ENCODE data around the gene RGS16. TPM values are rescaled to one million over a fixed set of nuclear protein-coding genes. Genes with fewer than 3 reads are reported as not detected.

The RGS16 gene
- total RNA-seq, 1 donor from 2014 or later = 0.98 TPM

- Mint-ChIP-seq H3K36me3 (ENCODE audit: insufficient read depth) (peaks cover 8% of the 10 kb centered on the region), H3K27me3 (no peaks in the 10 kb centered on the region), H3K27ac (no peak overlapping the region), H3K4me3 (ENCODE audit: low read depth) (no peak overlapping the region), H3K9me3 (ENCODE audit: low read depth) (no peaks in the 10 kb centered on the region), H3K4me1 (ENCODE audit: low read depth) (no peaks in the 10 kb centered on the region)
- TF ChIP-seq CTCF (IDR thresholded peaks at IDR 0.05; ENCODE audit: unreplicated experiment) = no peak
- DNase-seq (ENCODE audit: low spot score, unreplicated experiment) = no peak
Observed at GRCh38 chr1:182575540-182576149, 28.5 kb downstream of the RGS16 start.

DNA sequence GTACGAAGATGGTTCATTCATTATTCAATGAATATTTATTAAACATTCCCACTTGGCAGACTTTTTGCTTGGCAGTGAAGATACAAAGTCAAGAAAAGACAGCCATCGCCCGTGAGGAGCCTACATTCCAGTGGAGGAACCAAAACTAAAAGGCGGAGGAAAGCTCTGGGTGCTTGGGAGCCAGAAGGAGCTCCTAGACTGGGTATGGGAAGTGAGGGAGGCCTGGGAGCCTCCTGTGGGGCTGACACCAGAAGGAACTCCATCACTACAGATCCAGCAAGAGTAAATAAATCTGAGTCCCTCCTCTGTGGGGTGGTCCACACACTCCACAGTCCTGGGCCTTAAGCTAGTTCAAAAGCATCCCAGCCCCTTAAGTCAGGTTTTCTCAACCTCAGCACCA, 30.0 kb downstream of the RGS16 start:
- no peak for TF ChIP-seq CTCF (IDR thresholded peaks at IDR 0.05; ENCODE audit: unreplicated experiment)
- no peaks in the 10 kb centered on the region for H3K27me3 Mint-ChIP-seq
- H3K36me3 Mint-ChIP-seq (ENCODE audit: insufficient read depth) = peaks cover 7% of the 10 kb centered on the region
- no peaks in the 10 kb centered on the region for H3K9me3 Mint-ChIP-seq (ENCODE audit: low read depth)
- H3K4me1 Mint-ChIP-seq (ENCODE audit: low read depth) = no peaks in the 10 kb centered on the region
- no peak for DNase-seq (ENCODE audit: low spot score, unreplicated experiment)
- H3K4me3 Mint-ChIP-seq (ENCODE audit: low read depth) = no peak overlapping the region
- no peak overlapping the region for H3K27ac Mint-ChIP-seq

GRCh38 chr1:182570611-182570970, 33.6 kb downstream of the RGS16 start:
- Mint-ChIP-seq H3K36me3 (ENCODE audit: insufficient read depth) (no peaks in the 10 kb centered on the region), H3K4me3 (ENCODE audit: low read depth) (no peak overlapping the region), H3K27ac (no peak overlapping the region), H3K4me1 (ENCODE audit: low read depth) (no peaks in the 10 kb centered on the region), H3K27me3 (no peaks in the 10 kb centered on the region), H3K9me3 (ENCODE audit: low read depth) (no peaks in the 10 kb centered on the region)
- TF ChIP-seq CTCF (IDR thresholded peaks at IDR 0.05; ENCODE audit: unreplicated experiment) = no peak
- DNase-seq (ENCODE audit: low spot score, unreplicated experiment) = no peak

DNA sequence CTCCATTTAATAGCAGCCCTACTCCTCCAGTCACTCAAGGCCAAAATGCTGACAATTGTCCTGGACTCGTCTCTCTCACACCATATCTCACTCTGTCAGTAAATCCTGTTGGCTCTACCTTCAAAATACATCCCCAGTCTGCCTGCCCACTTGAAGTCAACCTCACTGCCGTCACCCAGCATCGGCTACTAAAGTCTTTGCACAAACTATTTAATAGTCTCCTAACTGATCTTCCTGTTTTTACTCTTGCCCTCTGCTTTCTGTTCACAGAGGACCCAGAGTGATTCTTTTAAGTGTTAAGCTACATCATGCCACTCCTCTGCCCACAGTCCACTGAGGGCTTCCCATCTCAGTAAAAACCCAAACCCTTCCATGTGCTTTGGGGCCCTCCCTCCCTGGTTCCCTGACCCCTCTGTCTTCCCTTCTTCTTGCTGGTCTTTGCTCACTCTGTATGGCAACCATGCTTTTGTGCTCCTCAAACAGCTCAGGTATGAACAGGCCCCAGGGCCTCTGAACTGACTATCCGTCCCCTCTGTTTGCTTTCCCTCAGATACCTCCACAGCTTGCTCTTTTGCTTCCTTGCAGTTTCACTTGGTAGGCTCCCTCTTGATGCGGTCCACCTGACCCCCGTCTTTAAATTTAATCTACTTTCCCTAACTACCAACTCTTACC, 34.1 kb downstream of the RGS16 start:
- no peaks in the 10 kb centered on the region for H3K27me3 Mint-ChIP-seq
- no peak for DNase-seq (ENCODE audit: low spot score, unreplicated experiment)
- no peaks in the 10 kb centered on the region for H3K4me1 Mint-ChIP-seq (ENCODE audit: low read depth)
- TF ChIP-seq CTCF (IDR thresholded peaks at IDR 0.05; ENCODE audit: unreplicated experiment) = no peak
- H3K27ac Mint-ChIP-seq = no peak overlapping the region
- peaks cover 3% of the 10 kb centered on the region for H3K9me3 Mint-ChIP-seq (ENCODE audit: low read depth)
- no peaks in the 10 kb centered on the region for H3K36me3 Mint-ChIP-seq (ENCODE audit: insufficient read depth)
- no peak overlapping the region for H3K4me3 Mint-ChIP-seq (ENCODE audit: low read depth)

- DNase-seq (ENCODE audit: low spot score, unreplicated experiment) = no peak
- Mint-ChIP-seq H3K4me1 (ENCODE audit: low read depth) (no peaks in the 10 kb centered on the region), H3K36me3 (ENCODE audit: insufficient read depth) (no peaks in the 10 kb centered on the region), H3K27ac (no peak overlapping the region), H3K27me3 (no peaks in the 10 kb centered on the region), H3K9me3 (ENCODE audit: low read depth) (peaks cover 3% of the 10 kb centered on the region), H3K4me3 (ENCODE audit: low read depth) (no peak overlapping the region)
- no peak for TF ChIP-seq CTCF (IDR thresholded peaks at IDR 0.05; ENCODE audit: unreplicated experiment)
Observed at GRCh38 chr1:182568647-182569284, 35.4 kb downstream of the RGS16 start.
